HUES64 (cell line): ENCODE measurements around the gene NOPCHAP1.
"Not testable (repeated sequence)": the region's sequence is repeated elsewhere in the genome, so short reads cannot be mapped to it uniquely, and the experiment has no call there.

Source experiments
- H3K27ac ChIP-seq: 2 replicates; pipeline ENCODE4 v1.7.0; 2013; ENCODE audit warnings: low read depth, low read length, inconsistent platforms
- H3K27me3 ChIP-seq: 2 replicates; pipeline ENCODE4 v1.6.1; 2013; ENCODE audit warnings: mild to moderate bottlenecking, low read length; ENCODE audit not compliant: insufficient read depth
- H3K36me3 ChIP-seq: 2 replicates; pipeline ENCODE4 v1.6.1; 2013; ENCODE audit warnings: mild to moderate bottlenecking, low read length; ENCODE audit not compliant: insufficient read depth
- H3K4me1 ChIP-seq: 2 replicates; pipeline ENCODE4 v1.6.1; 2013; ENCODE audit warnings: mild to moderate bottlenecking, low read length, moderate library complexity; ENCODE audit not compliant: insufficient read depth
- H3K4me3 ChIP-seq: 2 replicates; pipeline ENCODE4 v1.5.1; 2013; ENCODE audit warnings: mild to moderate bottlenecking, low read length, moderate library complexity
- H3K9ac ChIP-seq: 2 replicates; pipeline ENCODE4 v1.6.1; 2013; ENCODE audit warnings: mild to moderate bottlenecking, low read depth, low read length
- H3K9me3 ChIP-seq: 2 replicates; pipeline ENCODE4 v1.6.1; 2013; ENCODE audit warnings: low read depth, low read length; ENCODE audit not compliant: insufficient read depth
- WGBS: fragments of 150-250, 120-280 bp; methylation state at CpG from one replicate; pipeline ENCODE4 v1.1.7; 2013; ENCODE audit warnings: missing lambda C conversion rate; 5-methylcytosine and 5-hydroxymethylcytosine counted together

NOPCHAP1 gene

DNA sequence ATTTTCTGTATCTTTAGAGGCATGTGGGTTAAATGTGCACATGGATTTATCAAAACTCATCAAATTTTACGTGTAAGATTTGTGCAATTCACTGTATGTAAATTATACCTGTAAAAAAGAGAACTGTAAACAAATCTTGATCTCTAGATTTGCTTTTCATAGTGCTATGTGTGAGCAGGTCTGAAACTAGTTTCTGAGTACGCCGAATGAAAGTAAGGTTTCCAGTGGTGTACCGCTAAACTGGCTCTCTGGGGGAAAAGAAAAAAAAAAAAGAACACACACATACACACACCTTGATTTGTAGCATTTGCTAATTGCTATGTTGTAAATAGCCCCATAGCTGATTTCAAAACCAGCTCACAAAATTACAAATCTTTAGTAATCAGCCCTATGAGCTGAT is 19.4 kb upstream of the NOPCHAP1 start:
- Histone ChIP-seq H3K27me3 (no peaks in the 10 kb centered on the region), H3K36me3 (no peaks in the 10 kb centered on the region), H3K4me3 (no peak overlapping the region), H3K9me3 (no peaks in the 10 kb centered on the region), H3K9ac (no peak overlapping the region), H3K27ac (no peak overlapping the region), H3K4me1 (no peaks in the 10 kb centered on the region)
- 95% methylated on average over 3 of the region's 4 CpGs for WGBS

DNA sequence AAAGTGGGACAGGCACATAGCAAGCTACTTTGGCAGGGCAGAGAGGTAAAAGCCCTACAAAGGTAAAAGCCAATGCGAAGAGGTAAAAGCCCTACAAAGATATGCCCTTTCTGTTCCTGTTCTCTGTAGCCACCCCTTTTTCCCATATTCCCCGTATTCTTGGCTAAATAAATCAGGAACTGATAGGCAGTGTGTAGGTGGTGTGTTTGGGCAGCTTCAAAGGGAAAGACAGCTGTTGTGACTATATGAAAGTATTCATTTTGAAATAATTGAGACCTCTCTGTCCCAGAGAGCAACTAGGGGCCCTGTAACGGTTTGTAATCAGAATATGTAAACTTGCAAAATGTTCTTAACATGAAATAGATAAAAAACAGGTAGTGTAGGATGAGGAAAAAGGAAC is 16.8 kb upstream of the NOPCHAP1 start:
- H3K27ac ChIP-seq = no peak overlapping the region
- H3K36me3 ChIP-seq = no peaks in the 10 kb centered on the region
- H3K9me3 ChIP-seq = no peaks in the 10 kb centered on the region
- no peak overlapping the region for H3K4me3 ChIP-seq
- no peaks in the 10 kb centered on the region for H3K4me1 ChIP-seq
- no peak overlapping the region for H3K9ac ChIP-seq
- no peaks in the 10 kb centered on the region for H3K27me3 ChIP-seq
- 92% methylated on average over 3 of the region's 3 CpGs for WGBS

DNA sequence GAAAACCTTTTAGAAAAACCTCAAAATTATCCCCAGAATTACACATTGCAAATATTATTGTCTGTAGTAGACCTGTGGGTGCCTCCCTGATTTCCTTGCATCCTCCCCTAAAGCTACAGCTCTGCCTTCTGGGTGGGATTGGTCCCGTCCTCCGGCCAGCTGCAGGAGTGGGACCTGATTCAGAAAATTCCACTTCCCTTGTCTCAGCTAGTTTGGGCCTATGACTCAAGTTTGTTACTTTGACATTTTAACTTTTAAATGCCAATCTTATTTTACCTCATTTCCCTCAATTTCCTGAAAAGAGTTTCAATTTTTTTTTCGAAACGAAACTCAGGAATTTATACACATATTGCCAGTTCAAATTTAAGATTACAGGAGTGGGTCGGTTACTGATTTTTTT is 14.8 kb upstream of the NOPCHAP1 start:
- H3K4me3 ChIP-seq = no peak overlapping the region
- 95% methylated on average over 5 of the region's 5 CpGs for WGBS
- H3K27me3 ChIP-seq = no peaks in the 10 kb centered on the region
- no peak overlapping the region for H3K9ac ChIP-seq
- H3K36me3 ChIP-seq = no peaks in the 10 kb centered on the region
- no peaks in the 10 kb centered on the region for H3K4me1 ChIP-seq
- no peak overlapping the region for H3K27ac ChIP-seq
- no peaks in the 10 kb centered on the region for H3K9me3 ChIP-seq

DNA sequence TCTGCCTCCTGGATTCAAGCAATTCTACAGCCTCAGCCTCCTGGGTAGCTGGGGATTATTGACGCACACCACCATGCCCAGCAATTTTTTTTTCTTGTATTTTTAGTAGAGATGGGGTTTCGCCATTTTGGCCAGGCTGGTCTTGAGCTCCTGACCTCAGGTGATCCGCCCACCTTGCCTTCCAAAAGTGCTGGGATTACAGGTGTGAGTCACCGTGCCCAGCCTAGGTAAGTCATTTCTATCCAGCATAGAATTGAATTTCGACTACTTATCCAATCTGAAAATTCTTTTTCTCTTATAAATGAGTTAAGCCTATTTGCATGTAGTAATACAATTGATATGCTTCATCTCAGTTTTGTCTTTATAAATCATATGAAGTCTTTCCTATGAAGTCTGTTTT is 12.9 kb upstream of the NOPCHAP1 start:
- no peak overlapping the region for H3K9ac ChIP-seq
- 95% methylated on average over 4 of the region's 5 CpGs for WGBS
- no peaks in the 10 kb centered on the region for H3K27me3 ChIP-seq
- H3K4me3 ChIP-seq = no peak overlapping the region
- H3K4me1 ChIP-seq = no peaks in the 10 kb centered on the region
- no peaks in the 10 kb centered on the region for H3K9me3 ChIP-seq
- no peaks in the 10 kb centered on the region for H3K36me3 ChIP-seq
- no peak overlapping the region for H3K27ac ChIP-seq

DNA sequence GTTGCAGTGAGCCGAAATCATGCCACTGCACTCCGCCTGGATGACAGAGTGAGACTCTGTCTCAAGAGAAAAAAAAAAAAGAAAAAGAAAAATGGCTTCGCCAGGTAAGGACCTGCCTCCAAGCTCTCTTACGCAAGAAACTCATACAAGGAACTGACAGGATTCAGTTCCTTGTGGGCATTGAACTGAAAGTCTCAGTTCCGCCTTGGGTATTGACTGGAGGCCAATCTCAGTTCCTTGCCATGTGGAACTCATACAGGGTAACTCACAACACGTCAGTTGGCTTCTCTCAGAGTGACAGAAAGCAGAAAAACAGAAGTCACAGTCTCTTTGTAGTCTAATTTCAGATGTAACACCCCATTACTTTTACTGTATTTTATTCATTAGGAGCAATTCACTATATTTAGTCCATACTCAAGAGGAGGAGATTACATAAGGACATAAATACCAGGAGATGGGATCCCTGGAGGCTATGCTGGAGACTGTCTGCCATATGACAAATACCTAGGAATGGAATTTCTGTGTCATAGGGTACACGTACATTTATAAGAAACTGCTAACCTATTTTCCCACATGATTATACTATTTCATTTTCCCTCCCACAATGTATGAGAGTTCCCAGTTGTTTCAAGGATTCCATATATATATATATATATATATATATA is 11.4 kb upstream of the NOPCHAP1 start:
- Histone ChIP-seq H3K9me3 (no peaks in the 10 kb centered on the region), H3K9ac (no peak overlapping the region), H3K4me1 (no peaks in the 10 kb centered on the region), H3K36me3 (no peaks in the 10 kb centered on the region), H3K4me3 (no peak overlapping the region), H3K27me3 (no peaks in the 10 kb centered on the region), H3K27ac (no peak overlapping the region)
- WGBS = 92% methylated on average over 7 of the region's 7 CpGs

DNA sequence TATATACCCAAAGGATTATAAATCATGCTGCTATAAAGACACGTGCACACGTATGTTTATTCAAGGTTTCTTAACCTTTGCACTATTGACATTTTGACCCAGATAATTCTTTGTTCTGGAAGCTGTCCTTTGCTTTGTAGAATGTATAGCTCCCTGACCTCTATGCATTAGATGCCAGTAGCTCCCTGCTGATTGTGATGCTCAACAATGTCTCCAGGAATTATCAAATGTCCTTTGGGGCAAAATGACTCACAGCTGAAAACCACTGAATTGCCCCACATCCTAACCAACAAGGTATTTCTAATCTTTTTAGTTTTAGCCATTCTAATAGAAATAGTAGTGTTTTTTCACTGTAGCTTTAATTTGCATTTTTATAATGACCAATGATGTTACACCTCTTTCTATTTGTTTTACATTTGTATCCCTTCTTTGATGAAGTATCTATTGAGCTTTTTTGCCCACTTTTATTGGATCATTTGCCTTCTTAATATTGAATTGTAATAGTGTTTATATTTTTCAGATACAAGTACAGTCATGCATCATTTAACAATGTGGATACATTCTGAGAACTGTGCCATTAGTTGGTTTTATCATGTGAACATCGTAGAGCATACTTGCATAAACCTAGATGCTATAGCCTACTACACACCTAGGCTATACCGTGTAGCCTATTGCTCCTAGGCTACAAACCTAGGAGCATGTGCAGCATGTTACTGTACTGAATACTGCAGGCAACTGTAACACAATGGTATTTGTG is 10.4 kb upstream of the NOPCHAP1 start:
- H3K4me1 ChIP-seq = no peaks in the 10 kb centered on the region
- H3K27ac ChIP-seq = no peak overlapping the region
- H3K27me3 ChIP-seq = no peaks in the 10 kb centered on the region
- H3K9ac ChIP-seq = no peak overlapping the region
- H3K36me3 ChIP-seq = no peaks in the 10 kb centered on the region
- no peak overlapping the region for H3K4me3 ChIP-seq
- 82% methylated on average over 4 of the region's 4 CpGs for WGBS
- no peaks in the 10 kb centered on the region for H3K9me3 ChIP-seq

DNA sequence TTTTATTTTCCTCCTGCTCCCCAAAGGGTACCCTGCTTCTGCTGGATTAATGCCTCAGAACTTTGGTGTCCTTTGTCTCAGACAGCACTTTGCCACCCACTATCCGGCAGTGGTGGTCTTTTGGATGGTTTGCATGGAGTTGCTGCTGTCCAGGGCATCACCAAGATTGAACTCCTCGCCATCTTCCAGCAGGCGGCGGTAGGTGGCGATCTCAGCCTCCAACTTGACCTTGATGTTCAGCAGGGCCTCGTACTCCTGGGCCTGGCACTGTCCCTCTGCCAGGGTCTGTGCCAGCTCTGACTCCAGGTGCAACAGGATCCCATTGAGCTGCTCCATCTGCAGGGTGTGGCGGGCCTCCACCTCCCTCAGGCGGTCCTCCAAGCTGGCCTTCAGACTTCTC is 9.4 kb upstream of the NOPCHAP1 start:
- no peak overlapping the region for H3K9ac ChIP-seq
- no peaks in the 10 kb centered on the region for H3K27me3 ChIP-seq
- no peaks in the 10 kb centered on the region for H3K36me3 ChIP-seq
- no peak overlapping the region for H3K27ac ChIP-seq
- WGBS = 86% methylated on average over 8 of the region's 8 CpGs
- no peaks in the 10 kb centered on the region for H3K4me1 ChIP-seq
- no peaks in the 10 kb centered on the region for H3K9me3 ChIP-seq
- H3K4me3 ChIP-seq = no peak overlapping the region

DNA sequence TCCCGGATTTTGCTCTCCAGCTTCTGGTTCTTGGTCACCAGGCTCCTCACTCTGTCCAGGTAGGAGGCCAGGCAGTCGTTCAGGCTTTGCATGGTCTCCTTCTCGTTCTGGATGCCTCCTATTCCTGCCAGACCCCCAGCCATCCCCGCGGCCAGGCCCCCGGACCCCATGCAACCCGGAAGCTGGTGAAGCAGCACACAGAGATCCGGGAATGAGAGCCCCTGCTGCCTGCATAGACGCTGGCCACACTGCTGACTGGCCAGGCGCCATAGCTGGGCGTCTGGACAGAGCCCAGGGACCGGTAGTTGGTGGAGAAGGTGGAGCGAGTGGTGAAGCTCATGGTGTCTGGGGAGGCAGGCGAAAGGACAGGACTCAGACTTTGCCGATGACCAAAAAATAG is 8.4 kb upstream of the NOPCHAP1 start:
- 93% methylated on average over 15 of the region's 15 CpGs for WGBS
- not testable (repeated sequence) for H3K27ac ChIP-seq

DNA sequence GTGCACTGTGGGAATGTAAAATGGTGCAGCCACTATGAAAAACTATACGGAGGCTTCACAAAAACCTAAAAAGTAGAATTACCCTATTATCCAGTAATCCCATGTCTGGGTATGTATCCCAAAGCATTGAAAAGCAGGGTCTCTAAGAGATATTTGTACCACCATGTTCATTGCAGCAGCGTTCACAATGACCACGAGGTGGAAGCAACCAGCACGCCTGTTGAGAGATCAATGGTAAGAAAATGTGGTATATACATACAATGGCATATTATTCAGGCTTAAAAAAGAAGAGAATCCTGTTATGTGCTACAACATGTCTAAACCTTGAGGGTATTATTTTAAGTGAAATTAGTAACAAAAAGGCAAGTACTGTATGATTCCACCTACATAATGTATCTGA is 910 bp upstream of the NOPCHAP1 start:
- no peaks in the 10 kb centered on the region for H3K9me3 ChIP-seq
- no peak overlapping the region for H3K4me3 ChIP-seq
- H3K27me3 ChIP-seq = no peaks in the 10 kb centered on the region
- H3K27ac ChIP-seq = no peak overlapping the region
- 88% methylated on average over 3 of the region's 4 CpGs for WGBS
- peaks cover 22% of the 10 kb centered on the region for H3K36me3 ChIP-seq
- H3K4me1 ChIP-seq = peaks cover 15% of the 10 kb centered on the region; the same call in 1 of the 2 replicates
- H3K9ac ChIP-seq = no peak overlapping the region

More for the DNA sequence above, 8.4 kb upstream of the NOPCHAP1 start:
- not testable (repeated sequence) for H3K4me3 ChIP-seq, H3K9me3 ChIP-seq, H3K9ac ChIP-seq, H3K27me3 ChIP-seq, H3K36me3 ChIP-seq, H3K4me1 ChIP-seq

DNA sequence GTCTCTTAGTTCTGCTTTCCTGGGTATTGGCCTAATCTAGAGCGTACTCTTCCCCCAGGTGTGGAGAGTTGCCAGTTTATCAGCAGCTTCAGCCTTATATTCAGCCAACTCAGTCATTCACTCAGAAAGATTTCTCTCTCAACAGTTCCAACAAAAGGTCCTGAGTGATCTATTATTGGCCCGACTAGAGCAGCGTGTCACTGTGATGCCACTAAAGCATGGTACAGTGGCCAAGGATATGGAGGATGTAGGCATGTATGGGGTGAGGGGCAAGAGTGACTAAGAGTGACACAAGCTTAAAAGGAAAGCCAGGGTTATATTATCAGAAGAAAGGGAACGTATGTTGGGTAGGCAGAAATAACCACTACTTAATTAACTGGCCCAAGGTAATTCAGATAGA is 4.8 kb downstream of the NOPCHAP1 start:
- H3K4me3 ChIP-seq = no peak overlapping the region
- H3K9ac ChIP-seq = no peak overlapping the region
- WGBS = 93% methylated on average over 3 of the region's 4 CpGs
- peaks cover 77% of the 10 kb centered on the region for H3K36me3 ChIP-seq
- H3K4me1 ChIP-seq = peaks cover 11% of the 10 kb centered on the region; the same call in 1 of the 2 replicates
- H3K27ac ChIP-seq = no peak overlapping the region
- H3K27me3 ChIP-seq = no peaks in the 10 kb centered on the region
- no peaks in the 10 kb centered on the region for H3K9me3 ChIP-seq

DNA sequence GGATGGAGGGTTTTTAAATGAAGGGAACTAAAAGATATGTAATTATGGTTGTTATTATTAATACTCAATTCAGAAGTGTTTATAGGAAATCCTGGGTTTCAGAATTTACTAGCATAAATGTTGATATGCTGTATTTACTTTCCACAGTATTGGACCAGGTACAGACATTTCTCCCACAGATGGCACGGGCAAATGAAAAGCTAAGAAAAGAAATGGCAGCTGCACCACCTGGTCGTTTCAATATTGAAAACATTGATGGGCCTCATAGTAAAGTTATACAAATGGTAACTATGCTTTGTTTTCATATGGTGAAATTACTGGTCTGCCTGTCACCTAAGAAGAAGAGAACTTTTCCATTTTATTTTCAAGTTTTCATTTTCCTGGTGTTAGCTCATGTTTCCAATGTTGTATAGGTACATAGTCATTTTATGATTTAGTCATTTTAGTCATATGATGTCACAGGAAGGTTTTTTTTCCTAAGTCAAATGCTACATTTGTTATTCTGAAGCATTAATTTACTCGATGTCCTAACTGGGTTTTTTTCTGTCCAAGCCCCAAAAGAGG is 5.5 kb downstream of the NOPCHAP1 start:
- H3K4me1 ChIP-seq = peaks cover 11% of the 10 kb centered on the region; the same call in 1 of the 2 replicates
- H3K27ac ChIP-seq = no peak overlapping the region
- no peak overlapping the region for H3K9ac ChIP-seq
- no peaks in the 10 kb centered on the region for H3K9me3 ChIP-seq
- no peaks in the 10 kb centered on the region for H3K27me3 ChIP-seq
- 93% methylated on average over 3 of the region's 3 CpGs for WGBS
- H3K36me3 ChIP-seq = peaks cover 84% of the 10 kb centered on the region
- no peak overlapping the region for H3K4me3 ChIP-seq
